ENCODE data around the gene ATP1B1. TPM values are rescaled to one million over a fixed set of nuclear protein-coding genes. Genes with fewer than 3 reads are reported as not detected.

The ATP1B1 gene
- total and polyA plus RNA-seq, 2 donors (not counting 1 experiment from before 2014, with no cell fraction given): 1.4 to 1.7 TPM

GRCh38 chr1:169064103-169064502 is 42.4 kb upstream of the ATP1B1 start:
- Mint-ChIP-seq H3K4me3 (no peak overlapping the region), H3K4me1 (no peaks in the 10 kb centered on the region), H3K27ac (no peak overlapping the region), H3K9me3 (ENCODE audit: insufficient read depth) (peaks cover 7% of the 10 kb centered on the region), H3K27me3 (peaks cover 6% of the 10 kb centered on the region)
- CTCF ChIA-PET: no interaction called here
- no peaks in the 10 kb centered on the region for H3K79me2 ChIP-seq (ENCODE audit: control insufficient read depth, insufficient read depth, low read length)
- WGBS (ENCODE audit: insufficient coverage): 90% methylated on average over 4 of the region's 7 CpGs
- no peak overlapping the region for H3K4me3 ChIP-seq (ENCODE audit: control extremely low read depth in 1 of 5, extremely low read depth in 1 of 5, insufficient read depth in 1 of 5, low read depth in 2 of 5, low read length in 4 of 5)
- no peak overlapping the region for H3K27ac ChIP-seq (ENCODE audit: low read length in 2 of 2)
- no peaks in the 10 kb centered on the region for H3K36me3 ChIP-seq (replicated peaks in 1 of 2; ENCODE audit: control extremely low read depth in 1 of 2, control insufficient read depth in 1 of 2, extremely low read depth in 1 of 2, insufficient read depth in 2 of 2, low read length in 1 of 2)
- H3K9ac ChIP-seq (ENCODE audit: low read length): no peak overlapping the region
- ATAC-seq (ENCODE audit: low read depth) (no peak), DNase-seq (no peak)
- H3K4me2 ChIP-seq (replicated peaks; ENCODE audit: low read depth, low read length, poor library complexity, severe bottlenecking): no peak overlapping the region
- peaks cover 0 to 4% (median 0%) of the 10 kb centered on the region in 3 donors for H3K9me3 ChIP-seq (ENCODE audit: control extremely low read depth in 1 of 3, control insufficient read depth in 2 of 3, insufficient read depth in 1 of 3, low read length in 2 of 3)
- TF ChIP-seq EZH2 (IDR thresholded peaks at IDR 0.05; ENCODE audit: borderline replicate concordance, insufficient read depth, low read depth, low read length, poor library complexity, severe bottlenecking): no peak
- TF ChIP-seq, protein P1, sequence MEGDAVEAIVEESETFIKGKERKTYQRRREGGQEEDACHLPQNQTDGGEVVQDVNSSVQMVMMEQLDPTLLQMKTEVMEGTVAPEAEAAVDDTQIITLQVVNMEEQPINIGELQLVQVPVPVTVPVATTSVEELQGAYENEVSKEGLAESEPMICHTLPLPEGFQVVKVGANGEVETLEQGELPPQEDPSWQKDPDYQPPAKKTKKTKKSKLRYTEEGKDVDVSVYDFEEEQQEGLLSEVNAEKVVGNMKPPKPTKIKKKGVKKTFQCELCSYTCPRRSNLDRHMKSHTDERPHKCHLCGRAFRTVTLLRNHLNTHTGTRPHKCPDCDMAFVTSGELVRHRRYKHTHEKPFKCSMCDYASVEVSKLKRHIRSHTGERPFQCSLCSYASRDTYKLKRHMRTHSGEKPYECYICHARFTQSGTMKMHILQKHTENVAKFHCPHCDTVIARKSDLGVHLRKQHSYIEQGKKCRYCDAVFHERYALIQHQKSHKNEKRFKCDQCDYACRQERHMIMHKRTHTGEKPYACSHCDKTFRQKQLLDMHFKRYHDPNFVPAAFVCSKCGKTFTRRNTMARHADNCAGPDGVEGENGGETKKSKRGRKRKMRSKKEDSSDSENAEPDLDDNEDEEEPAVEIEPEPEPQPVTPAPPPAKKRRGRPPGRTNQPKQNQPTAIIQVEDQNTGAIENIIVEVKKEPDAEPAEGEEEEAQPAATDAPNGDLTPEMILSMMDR (IDR thresholded peaks at IDR 0.05): no peak
- intact Hi-C loops (cut with micrococcal nuclease): no loop called here
- no peak overlapping the region for H2AFZ ChIP-seq (ENCODE audit: insufficient read depth, low read depth, low read length, poor library complexity, severe bottlenecking)
- POLR2A ChIA-PET: no interaction called here
- H4K20me1 ChIP-seq (ENCODE audit: control insufficient read depth, insufficient read depth, low read length, poor library complexity, severe bottlenecking): no peaks in the 10 kb centered on the region
- H3K4me1 ChIP-seq (ENCODE audit: control insufficient read depth in 2 of 2, insufficient read depth in 2 of 2, low read length in 2 of 2): no peaks in the 10 kb centered on the region
- peaks cover 0 to 3% (median 0%) of the 10 kb centered on the region in 4 experiments for H3K27me3 ChIP-seq (replicated peaks in 1 of 4; ENCODE audit: control extremely low read depth in 1 of 4, control insufficient read depth in 3 of 4, insufficient read depth in 4 of 4, low read length in 3 of 4)

DNA sequence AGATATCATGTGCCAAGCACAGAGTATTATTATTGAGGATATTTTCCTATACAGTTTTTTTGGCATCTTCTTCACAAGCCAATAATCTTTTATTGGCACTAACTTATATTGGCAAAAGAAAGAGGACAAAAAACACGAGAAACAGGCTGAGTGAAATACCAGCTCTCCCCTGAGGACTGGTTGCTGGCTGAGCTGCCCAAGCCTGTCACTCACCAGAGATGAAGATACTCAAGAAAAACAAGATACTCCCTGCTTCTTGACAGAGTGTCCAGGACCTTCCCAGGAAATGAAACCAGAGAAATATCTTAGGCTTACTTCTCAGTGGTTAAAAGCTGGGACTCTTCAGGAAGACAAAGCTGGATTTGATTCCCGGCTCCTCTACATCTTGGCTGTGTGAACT is 35.9 kb upstream of the ATP1B1 start:
- intact Hi-C loops (cut with micrococcal nuclease): no loop called here
- DNase-seq (no peak), ATAC-seq (ENCODE audit: low read depth) (no peak)
- no peak overlapping the region for H3K4me3 ChIP-seq (ENCODE audit: control extremely low read depth in 1 of 5, extremely low read depth in 1 of 5, insufficient read depth in 1 of 5, low read depth in 2 of 5, low read length in 4 of 5)
- ChIA-PET CTCF (no interaction called here), POLR2A (no interaction called here)
- no peaks in the 10 kb centered on the region for H4K20me1 ChIP-seq (ENCODE audit: control insufficient read depth, insufficient read depth, low read length, poor library complexity, severe bottlenecking)
- no peak overlapping the region for H3K9ac ChIP-seq (ENCODE audit: low read length)
- no peak overlapping the region for H2AFZ ChIP-seq (ENCODE audit: insufficient read depth, low read depth, low read length, poor library complexity, severe bottlenecking)
- H3K27me3 ChIP-seq (replicated peaks in 1 of 4; ENCODE audit: control extremely low read depth in 1 of 4, control insufficient read depth in 3 of 4, insufficient read depth in 4 of 4, low read length in 3 of 4): no peaks in the 10 kb centered on the region
- no peaks in the 10 kb centered on the region for H3K36me3 ChIP-seq (replicated peaks in 1 of 2; ENCODE audit: control extremely low read depth in 1 of 2, control insufficient read depth in 1 of 2, extremely low read depth in 1 of 2, insufficient read depth in 2 of 2, low read length in 1 of 2)
- Mint-ChIP-seq H3K4me3 (no peak overlapping the region), H3K27ac (no peak overlapping the region), H3K4me1 (no peaks in the 10 kb centered on the region), H3K27me3 (peaks cover 14% of the 10 kb centered on the region), H3K9me3 (ENCODE audit: insufficient read depth) (peaks cover 2% of the 10 kb centered on the region)
- H3K27ac ChIP-seq (ENCODE audit: low read length in 2 of 2): no peak overlapping the region
- H3K9me3 ChIP-seq (ENCODE audit: control extremely low read depth in 1 of 3, control insufficient read depth in 2 of 3, insufficient read depth in 1 of 3, low read length in 2 of 3): peaks cover 0 to 4% (median 0%) of the 10 kb centered on the region in 3 donors
- H3K4me2 ChIP-seq (replicated peaks; ENCODE audit: low read depth, low read length, poor library complexity, severe bottlenecking): no peak overlapping the region
- 94% methylated on average over 2 of the region's 2 CpGs for WGBS (ENCODE audit: insufficient coverage)
- no peaks in the 10 kb centered on the region for H3K4me1 ChIP-seq (ENCODE audit: control insufficient read depth in 2 of 2, insufficient read depth in 2 of 2, low read length in 2 of 2)
- TF ChIP-seq EZH2 (IDR thresholded peaks at IDR 0.05; ENCODE audit: borderline replicate concordance, insufficient read depth, low read depth, low read length, poor library complexity, severe bottlenecking): no peak
- H3K79me2 ChIP-seq (ENCODE audit: control insufficient read depth, insufficient read depth, low read length): no peaks in the 10 kb centered on the region
